ENCODE data around the gene SPATA24.

DNA sequence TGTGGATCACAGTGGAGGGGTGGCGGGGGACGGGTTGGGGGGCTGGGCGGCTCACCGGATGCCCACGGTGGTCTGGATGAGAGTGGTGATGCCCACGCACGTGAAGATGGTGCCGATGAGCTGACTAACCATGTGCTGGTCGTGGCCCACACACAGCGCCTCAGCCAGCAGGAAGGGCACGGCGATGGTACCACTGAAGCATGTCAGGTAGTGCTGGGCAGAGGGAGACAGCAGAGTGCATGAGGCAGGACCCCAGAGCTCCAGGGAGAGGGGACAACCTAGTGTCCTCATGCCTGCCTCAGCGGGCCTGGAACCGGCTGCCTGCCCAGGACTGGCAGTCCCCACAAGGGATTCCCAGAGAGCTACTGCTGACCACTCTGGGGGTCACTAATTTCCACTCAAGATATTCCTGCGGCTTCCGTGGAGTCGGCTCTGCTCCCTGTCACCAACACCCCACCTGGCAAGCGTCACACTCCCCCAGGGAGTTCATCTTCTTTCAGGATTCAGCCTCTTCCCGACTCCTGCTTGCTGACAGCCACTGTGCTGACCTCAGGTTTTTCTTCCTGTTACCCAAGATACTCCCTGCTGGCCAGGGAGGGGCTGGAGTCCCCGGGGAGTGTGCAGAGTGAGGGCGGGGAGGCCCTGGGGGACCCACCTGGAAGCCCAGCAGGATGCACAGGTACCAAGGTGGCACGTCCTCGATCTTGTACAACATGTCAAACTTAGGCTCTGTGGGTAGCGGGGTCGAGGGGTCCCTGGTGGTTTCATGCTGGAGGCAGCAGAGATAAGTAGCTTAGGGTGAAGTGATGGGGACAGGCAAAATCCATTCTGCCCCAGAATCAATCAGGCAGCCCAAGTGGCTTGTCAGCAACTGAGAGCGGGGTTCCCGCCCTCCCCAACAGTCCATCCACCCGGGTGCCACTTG is 21.8 kb downstream of the SPATA24 start:
- TF ChIP-seq YY1 (IDR thresholded peaks at IDR 0.05; ENCODE audit: insufficient read depth, insufficient read length) (no peak), ZNF274 (IDR thresholded peaks at IDR 0.05; ENCODE audit: low read depth, low read length) (no peak), SUZ12 (IDR thresholded peaks at IDR 0.05; ENCODE audit: extremely low read depth, insufficient read depth, insufficient read length) (no peak)

All from NT2/D1 (cell line).